Measurements from ENCODE around the gene RELCH.

RELCH gene

DNA sequence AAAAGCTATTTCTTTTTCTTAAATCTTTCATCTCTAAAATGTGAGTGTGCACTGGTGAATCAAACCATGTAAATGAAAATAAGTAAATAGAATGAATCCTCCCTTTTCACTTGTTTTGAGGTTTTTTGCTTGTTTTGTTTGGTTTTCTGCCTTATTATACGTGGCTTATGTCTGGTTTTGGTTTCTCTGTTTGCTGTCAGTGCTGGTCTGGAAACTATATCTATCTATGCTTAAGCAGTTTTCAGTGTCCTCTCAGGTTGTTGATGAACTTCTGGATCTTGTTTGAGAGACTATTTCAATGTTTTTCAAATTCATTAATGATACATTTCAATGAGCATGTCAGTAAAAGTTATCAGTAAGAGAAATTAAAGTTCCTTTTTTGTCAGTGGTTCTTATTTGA lies 90.0 kb downstream of the RELCH start:
- Histone ChIP-seq H3K36me3 (ENCODE audit: control insufficient read depth, insufficient read depth, low read length) (no peaks in the 10 kb centered on the region), H3K4me1 (ENCODE audit: control insufficient read depth, insufficient read depth, low read length) (no peaks in the 10 kb centered on the region), H3K9me3 (ENCODE audit: control insufficient read depth, insufficient read depth, low read length) (no peaks in the 10 kb centered on the region), H3K4me3 (ENCODE audit: low read depth, low read length) (no peak overlapping the region), H3K9ac (ENCODE audit: low read depth, low read length) (no peak overlapping the region), H3K27me3 (ENCODE audit: control insufficient read depth, insufficient read depth, low read length) (no peaks in the 10 kb centered on the region)

DNA sequence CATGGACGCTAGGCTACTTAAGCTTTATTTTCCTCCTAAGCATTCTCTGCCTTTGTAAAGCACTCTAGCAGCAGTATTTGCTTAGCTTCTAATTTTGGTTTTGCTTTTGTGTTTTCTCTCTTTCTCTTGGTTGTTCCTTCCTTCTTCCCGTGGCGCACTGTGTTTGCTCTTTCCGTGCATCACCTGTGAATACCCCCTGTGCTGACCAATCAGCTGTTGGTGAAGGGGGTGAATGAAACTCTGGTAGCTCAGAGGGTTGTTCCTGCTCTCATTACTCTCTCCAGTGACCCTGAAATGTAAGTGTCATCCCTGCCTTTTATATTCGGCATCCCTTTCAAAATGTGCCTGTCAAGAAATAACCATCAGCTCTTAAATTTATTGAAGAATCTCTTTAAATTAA lies 92.5 kb downstream of the RELCH start:
- no peak overlapping the region for H3K9ac ChIP-seq (ENCODE audit: low read depth, low read length)
- H3K4me1 ChIP-seq (ENCODE audit: control insufficient read depth, insufficient read depth, low read length): no peaks in the 10 kb centered on the region
- no peaks in the 10 kb centered on the region for H3K27me3 ChIP-seq (ENCODE audit: control insufficient read depth, insufficient read depth, low read length)
- H3K4me3 ChIP-seq (ENCODE audit: low read depth, low read length): no peak overlapping the region
- H3K36me3 ChIP-seq (ENCODE audit: control insufficient read depth, insufficient read depth, low read length): no peaks in the 10 kb centered on the region
- no peaks in the 10 kb centered on the region for H3K9me3 ChIP-seq (ENCODE audit: control insufficient read depth, insufficient read depth, low read length)

- Histone ChIP-seq H3K9me3 (ENCODE audit: control insufficient read depth, insufficient read depth, low read length) (no peaks in the 10 kb centered on the region), H3K4me1 (ENCODE audit: control insufficient read depth, insufficient read depth, low read length) (no peaks in the 10 kb centered on the region), H3K9ac (ENCODE audit: low read depth, low read length) (no peak overlapping the region), H3K27me3 (ENCODE audit: control insufficient read depth, insufficient read depth, low read length) (no peaks in the 10 kb centered on the region), H3K36me3 (ENCODE audit: control insufficient read depth, insufficient read depth, low read length) (no peaks in the 10 kb centered on the region), H3K4me3 (ENCODE audit: low read depth, low read length) (no peak overlapping the region)
Observed at GRCh38 chr18:62280058-62280457, 93.0 kb downstream of the RELCH start.

- Histone ChIP-seq H3K9me3 (ENCODE audit: control insufficient read depth, insufficient read depth, low read length) (no peaks in the 10 kb centered on the region), H3K27me3 (ENCODE audit: control insufficient read depth, insufficient read depth, low read length) (no peaks in the 10 kb centered on the region), H3K4me1 (ENCODE audit: control insufficient read depth, insufficient read depth, low read length) (no peaks in the 10 kb centered on the region), H3K4me3 (ENCODE audit: low read depth, low read length) (no peak overlapping the region), H3K9ac (ENCODE audit: low read depth, low read length) (no peak overlapping the region), H3K36me3 (ENCODE audit: control insufficient read depth, insufficient read depth, low read length) (no peaks in the 10 kb centered on the region)
Observed at GRCh38 chr18:62280786-62281185, 93.7 kb downstream of the RELCH start.

GRCh38 chr18:62281684-62282083 lies 94.6 kb downstream of the RELCH start:
- Histone ChIP-seq H3K27me3 (ENCODE audit: control insufficient read depth, insufficient read depth, low read length) (no peaks in the 10 kb centered on the region), H3K4me1 (ENCODE audit: control insufficient read depth, insufficient read depth, low read length) (no peaks in the 10 kb centered on the region), H3K4me3 (ENCODE audit: low read depth, low read length) (no peak overlapping the region), H3K9ac (ENCODE audit: low read depth, low read length) (no peak overlapping the region), H3K36me3 (ENCODE audit: control insufficient read depth, insufficient read depth, low read length) (no peaks in the 10 kb centered on the region), H3K9me3 (ENCODE audit: control insufficient read depth, insufficient read depth, low read length) (no peaks in the 10 kb centered on the region)

DNA sequence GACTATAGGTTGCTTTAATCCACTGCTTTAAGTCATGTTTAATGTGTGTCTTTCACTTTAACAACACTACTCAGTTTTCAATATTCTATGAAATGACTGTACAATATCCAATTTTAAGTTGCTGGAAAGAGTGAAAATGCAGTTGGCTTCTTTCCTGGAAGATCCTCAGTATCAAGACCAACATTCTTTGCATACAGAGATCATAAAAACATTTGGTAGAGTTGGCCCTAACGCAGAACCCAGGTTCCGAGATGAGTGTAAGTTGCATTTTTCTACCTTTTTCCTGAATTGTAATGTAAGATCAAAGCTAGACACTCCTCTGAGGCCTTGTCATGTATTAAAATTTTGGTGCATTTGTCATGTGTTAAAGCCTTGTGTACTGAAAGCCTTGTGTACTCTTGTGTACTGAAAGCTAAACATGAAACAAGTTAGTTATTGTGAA lies 95.2 kb downstream of the RELCH start:
- no peaks in the 10 kb centered on the region for H3K4me1 ChIP-seq (ENCODE audit: control insufficient read depth, insufficient read depth, low read length)
- no peaks in the 10 kb centered on the region for H3K36me3 ChIP-seq (ENCODE audit: control insufficient read depth, insufficient read depth, low read length)
- no peaks in the 10 kb centered on the region for H3K9me3 ChIP-seq (ENCODE audit: control insufficient read depth, insufficient read depth, low read length)
- H3K9ac ChIP-seq (ENCODE audit: low read depth, low read length): no peak overlapping the region
- H3K4me3 ChIP-seq (ENCODE audit: low read depth, low read length): no peak overlapping the region
- no peaks in the 10 kb centered on the region for H3K27me3 ChIP-seq (ENCODE audit: control insufficient read depth, insufficient read depth, low read length)

GRCh38 chr18:62284637-62285036 lies 97.6 kb downstream of the RELCH start:
- H3K36me3 ChIP-seq (ENCODE audit: control insufficient read depth, insufficient read depth, low read length): no peaks in the 10 kb centered on the region

GRCh38 chr18:62285281-62285680 lies 98.2 kb downstream of the RELCH start:
- H3K27me3 ChIP-seq (ENCODE audit: control insufficient read depth, insufficient read depth, low read length): no peaks in the 10 kb centered on the region
- no peaks in the 10 kb centered on the region for H3K4me1 ChIP-seq (ENCODE audit: control insufficient read depth, insufficient read depth, low read length)
- no peak overlapping the region for H3K4me3 ChIP-seq (ENCODE audit: low read depth, low read length)
- H3K9ac ChIP-seq (ENCODE audit: low read depth, low read length): no peak overlapping the region
- no peaks in the 10 kb centered on the region for H3K9me3 ChIP-seq (ENCODE audit: control insufficient read depth, insufficient read depth, low read length)
- H3K36me3 ChIP-seq (ENCODE audit: control insufficient read depth, insufficient read depth, low read length): no peaks in the 10 kb centered on the region

More at GRCh38 chr18:62284637-62285036, 97.6 kb downstream of the RELCH start:
- Histone ChIP-seq H3K9ac (ENCODE audit: low read depth, low read length) (no peak overlapping the region), H3K4me1 (ENCODE audit: control insufficient read depth, insufficient read depth, low read length) (no peaks in the 10 kb centered on the region), H3K4me3 (ENCODE audit: low read depth, low read length) (no peak overlapping the region), H3K27me3 (ENCODE audit: control insufficient read depth, insufficient read depth, low read length) (no peaks in the 10 kb centered on the region), H3K9me3 (ENCODE audit: control insufficient read depth, insufficient read depth, low read length) (no peaks in the 10 kb centered on the region)

DNA sequence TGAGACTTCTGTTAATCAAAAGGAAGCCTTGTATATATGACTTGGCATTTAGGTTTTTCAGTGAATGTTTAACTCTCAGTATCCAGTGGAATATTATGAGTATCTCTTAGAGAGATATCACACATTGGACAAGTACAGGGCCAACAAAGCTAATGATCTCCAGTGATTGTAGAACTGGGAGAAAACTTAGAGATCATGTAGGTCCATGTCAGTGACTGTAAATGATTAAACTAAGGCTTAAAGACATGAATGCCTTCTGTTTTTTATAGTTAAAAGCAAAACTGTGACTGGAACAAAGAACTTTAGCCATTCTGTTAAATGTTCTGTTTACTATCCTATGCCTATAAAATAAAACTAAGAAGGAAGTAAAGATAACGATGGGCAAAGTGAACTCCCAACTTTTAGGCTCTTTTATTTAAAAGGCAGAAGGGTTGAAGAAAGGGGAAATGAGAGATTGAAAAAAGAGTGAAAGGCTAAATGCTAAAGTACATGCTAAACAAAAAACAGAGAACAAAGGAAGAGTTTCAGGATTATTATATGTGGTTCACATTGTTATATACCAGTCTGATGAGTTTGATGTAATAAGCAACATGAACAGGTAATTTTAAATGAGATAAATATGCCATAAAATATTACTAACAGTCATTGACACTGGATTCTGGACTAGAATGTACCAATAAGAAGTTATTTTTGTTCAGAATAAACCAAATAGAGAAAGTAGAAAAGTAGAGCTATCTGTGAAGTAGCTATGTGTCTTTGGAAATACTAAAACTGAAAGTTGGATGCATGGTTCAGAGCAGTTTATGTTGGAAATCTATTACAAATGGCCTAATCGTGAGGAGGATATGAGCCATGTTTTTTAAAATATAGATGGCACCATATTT lies 101.0 kb downstream of the RELCH start:
- H3K4me1 ChIP-seq (ENCODE audit: control insufficient read depth, insufficient read depth, low read length): no peaks in the 10 kb centered on the region
- H3K36me3 ChIP-seq (ENCODE audit: control insufficient read depth, insufficient read depth, low read length): no peaks in the 10 kb centered on the region
- no peak overlapping the region for H3K9ac ChIP-seq (ENCODE audit: low read depth, low read length)
- H3K4me3 ChIP-seq (ENCODE audit: low read depth, low read length): no peak overlapping the region
- H3K27me3 ChIP-seq (ENCODE audit: control insufficient read depth, insufficient read depth, low read length): no peaks in the 10 kb centered on the region
- H3K9me3 ChIP-seq (ENCODE audit: control insufficient read depth, insufficient read depth, low read length): no peaks in the 10 kb centered on the region

DNA sequence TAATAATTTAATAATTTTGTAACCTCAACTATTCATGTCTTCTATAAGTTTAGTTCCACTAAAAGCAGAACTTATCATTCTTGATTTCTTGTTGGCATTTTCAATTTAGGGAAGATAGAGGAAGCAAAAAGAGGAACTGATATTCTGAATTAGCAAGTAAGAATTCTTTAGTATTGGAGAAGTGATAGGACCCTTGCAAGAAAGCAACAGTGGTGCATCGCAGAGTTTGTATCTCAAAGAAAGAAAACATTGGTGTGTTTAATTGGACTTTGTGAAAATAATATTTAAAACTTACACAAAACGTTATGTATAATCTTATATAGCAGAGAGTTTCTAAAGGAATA lies 101.6 kb downstream of the RELCH start:
- Histone ChIP-seq H3K9me3 (ENCODE audit: control insufficient read depth, insufficient read depth, low read length) (no peaks in the 10 kb centered on the region), H3K27me3 (ENCODE audit: control insufficient read depth, insufficient read depth, low read length) (no peaks in the 10 kb centered on the region), H3K4me3 (ENCODE audit: low read depth, low read length) (no peak overlapping the region), H3K36me3 (ENCODE audit: control insufficient read depth, insufficient read depth, low read length) (no peaks in the 10 kb centered on the region), H3K4me1 (ENCODE audit: control insufficient read depth, insufficient read depth, low read length) (no peaks in the 10 kb centered on the region), H3K9ac (ENCODE audit: low read depth, low read length) (no peak overlapping the region)

DNA sequence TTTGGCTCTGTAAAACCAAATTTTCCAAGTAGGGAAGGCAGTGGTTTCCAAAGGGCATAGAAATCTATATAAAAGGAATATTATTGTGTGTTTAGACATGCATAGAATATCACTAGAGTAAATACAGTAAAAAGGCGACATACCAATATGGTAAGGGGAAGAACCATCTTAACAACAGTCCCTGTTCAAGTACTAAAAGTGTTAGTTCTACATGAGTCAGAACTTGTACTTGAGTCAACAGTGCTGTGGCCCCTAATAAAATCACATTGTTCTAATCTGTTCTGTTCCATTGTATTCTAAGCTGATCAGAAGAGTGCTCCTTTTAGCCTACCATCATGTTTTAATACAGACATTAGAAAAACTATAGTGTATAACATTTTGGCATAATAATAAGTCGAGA lies 102.0 kb downstream of the RELCH start:
- Histone ChIP-seq H3K27me3 (ENCODE audit: control insufficient read depth, insufficient read depth, low read length) (no peaks in the 10 kb centered on the region), H3K36me3 (ENCODE audit: control insufficient read depth, insufficient read depth, low read length) (no peaks in the 10 kb centered on the region), H3K4me3 (ENCODE audit: low read depth, low read length) (no peak overlapping the region), H3K4me1 (ENCODE audit: control insufficient read depth, insufficient read depth, low read length) (no peaks in the 10 kb centered on the region), H3K9ac (ENCODE audit: low read depth, low read length) (no peak overlapping the region), H3K9me3 (ENCODE audit: control insufficient read depth, insufficient read depth, low read length) (no peaks in the 10 kb centered on the region)

- H3K27me3 ChIP-seq (ENCODE audit: control insufficient read depth, insufficient read depth, low read length): no peaks in the 10 kb centered on the region
- H3K36me3 ChIP-seq (ENCODE audit: control insufficient read depth, insufficient read depth, low read length): no peaks in the 10 kb centered on the region
- H3K4me1 ChIP-seq (ENCODE audit: control insufficient read depth, insufficient read depth, low read length): no peaks in the 10 kb centered on the region
- no peak overlapping the region for H3K4me3 ChIP-seq (ENCODE audit: low read depth, low read length)
- H3K9me3 ChIP-seq (ENCODE audit: control insufficient read depth, insufficient read depth, low read length): no peaks in the 10 kb centered on the region
- no peak overlapping the region for H3K9ac ChIP-seq (ENCODE audit: low read depth, low read length)
Observed at GRCh38 chr18:62294073-62294472, 107.0 kb downstream of the RELCH start.
